HCT116 (cell line): Measurements from ENCODE around the gene TMEM94. TPM values are rescaled to one million over a fixed set of nuclear protein-coding genes. Genes with fewer than 3 reads are reported as not detected.

Source experiments
- ATAC-seq: fragments of 200-7000 bp; cut with Tn5 transposase; 2 replicates; pipeline ENCODE4 v1.9.1; 2020; ENCODE audit warnings: mild to moderate bottlenecking, moderate library complexity
- BruUV-seq: library from RNA; stranded (reverse); fragments of 400-500 nt; replicated peaks from 2 replicates; lab custom pipeline; 2021; lab: Mats Ljungman, UMichigan
- CTCF ChIA-PET: fragments of 300-600 bp; sonication (Branson Sonifier 250); formaldehyde crosslinking; loops from one replicate; lab custom pipeline; 2021; ENCODE audit warnings: antibody characterized with exemption; lab: Charles Lee
- POLR2A ChIA-PET: fragments of 300-600, 350-600 bp; sonication (Branson Sonifier 250); formaldehyde crosslinking; loops from one replicate; lab custom pipeline; 2021; ENCODE audit warnings: antibody characterized with exemption; lab: Charles Lee
- RAD21 ChIA-PET, 2 experiments: fragments of 300-600 bp; sonication (Branson Sonifier 250); formaldehyde crosslinking; loops; one replicate each; lab custom pipeline; 2023; ENCODE audit warnings: low total read pairs in 2 of 2; ENCODE audit not compliant: uncharacterized antibody in 2 of 2, unreplicated experiment in 2 of 2, low non-redundant PET in 1 of 2; lab: Charles Lee
- DNase-seq: peaks from one replicate; pipeline ENCODE4 v3.0.0-alpha.2; 2010; ENCODE audit warnings: low read depth, low spot score
- H2AFZ ChIP-seq: fragments of 200-600 bp; shearing (Covaris generic), sonication (generic); 2 replicates; pipeline ENCODE4 v1.6.1; 2017; ENCODE audit warnings: low read depth, mixed run types, mixed read lengths, antibody characterized with exemption, low read length; ENCODE audit not compliant: poor library complexity, severe bottlenecking
- H3K27ac ChIP-seq: 2 replicates; pipeline ENCODE4 v1.5.1; 2012; ENCODE audit warnings: low read depth, low read length
- H3K27me3 ChIP-seq: fragments of 200-600 bp; sonication (generic); 2 replicates; pipeline ENCODE4 v1.6.1; 2016; ENCODE audit warnings: mixed run types, low read length, mixed read lengths; ENCODE audit not compliant: insufficient read depth
- H3K36me3 ChIP-seq, 2 experiments: fragments of 200-500 bp in 1 of 2; fragments of 200-600 bp in 1 of 2; sonication (Bioruptor generic) in 1 of 2; sonication (generic) in 1 of 2; 2 replicates each; pipeline versions ENCODE4 v1.5.1 to v1.6.1; 2014 to 2016; ENCODE audit warnings: low read length in 2 of 2, inconsistent platforms in 1 of 2, mixed read lengths in 1 of 2, mixed run types in 1 of 2; ENCODE audit not compliant: insufficient read depth in 2 of 2, control insufficient read depth in 1 of 2
- H3K4me1 ChIP-seq, 2 experiments: fragments of 200-600 bp in 1 of 2; sonication (generic) in 1 of 2; 2 replicates each; pipeline versions ENCODE4 v1.5.1 to v1.6.1; 2012 to 2017; ENCODE audit warnings: low read length in 2 of 2, inconsistent platforms in 1 of 2, mild to moderate bottlenecking in 1 of 2, mixed read lengths in 1 of 2, mixed run types in 1 of 2, moderate library complexity in 1 of 2; ENCODE audit not compliant: insufficient read depth in 2 of 2, control insufficient read depth in 1 of 2
- H3K4me2 ChIP-seq: fragments of 200-600 bp; sonication (generic); 2 replicates; pipeline ENCODE4 v1.6.1; 2017; ENCODE audit warnings: mixed run types, low read length, mixed read lengths
- H3K4me3 ChIP-seq, 2 experiments: fragments of 200-600 bp in 1 of 2; sonication (generic) in 1 of 2; replicated peaks in 1 of 2; 2 replicates each; pipeline ENCODE4 v1.5.1; 2011 to 2016; ENCODE audit warnings: low read length in 2 of 2, control low read depth in 1 of 2, low read depth in 1 of 2, mild to moderate bottlenecking in 1 of 2, mixed read lengths in 1 of 2, mixed run types in 1 of 2
- H3K79me2 ChIP-seq: fragments of 200-600 bp; sonication (generic); 2 replicates; pipeline ENCODE4 v1.6.1; 2017; ENCODE audit warnings: mild to moderate bottlenecking, mixed run types, low read length, moderate library complexity, mixed read lengths; ENCODE audit not compliant: insufficient read depth
- H3K9ac ChIP-seq: fragments of 200-600 bp; sonication (generic); 2 replicates; pipeline ENCODE4 v1.6.1; 2016; ENCODE audit warnings: low read length, mixed read lengths
- H3K9me2 ChIP-seq: fragments of 200-600 bp; sonication (generic), shearing (Covaris generic); 2 replicates; pipeline ENCODE4 v1.6.1; 2017; ENCODE audit warnings: mixed run types, mild to moderate bottlenecking, moderate library complexity; ENCODE audit not compliant: insufficient read depth
- H3K9me3 ChIP-seq, 2 experiments: fragments of 200-500 bp in 1 of 2; fragments of 200-600 bp in 1 of 2; sonication (Bioruptor generic) in 1 of 2; sonication (generic) in 1 of 2; 2 replicates each; pipeline ENCODE4 v1.6.1; 2014 to 2017; ENCODE audit warnings: low read length in 2 of 2, mixed read lengths in 2 of 2, inconsistent platforms in 1 of 2, low read depth in 1 of 2, mild to moderate bottlenecking in 1 of 2, mixed run types in 1 of 2, moderate library complexity in 1 of 2; ENCODE audit not compliant: control insufficient read depth in 1 of 2, insufficient read depth in 1 of 2
- H4K20me1 ChIP-seq: fragments of 200-600 bp; sonication (generic), shearing (Covaris generic); 2 replicates; pipeline ENCODE4 v1.6.1; 2017; ENCODE audit warnings: mixed run types, mild to moderate bottlenecking, moderate library complexity; ENCODE audit not compliant: insufficient read depth
- ATF3 ChIP-seq: IDR thresholded peaks from 2 replicates; pipeline ENCODE4 v1.6.1; 2012
- CBX3 ChIP-seq: IDR thresholded peaks from 2 replicates; pipeline ENCODE4 v1.6.1; 2012; ENCODE audit warnings: low read depth
- CTCF ChIP-seq, 3 experiments: fragments of 200-600 bp in 1 of 3; sonication (generic) in 1 of 3; IDR thresholded peaks in 2 of 3; conservative IDR thresholded peaks in 1 of 3; 2 replicates each; pipeline ENCODE4 v1.5.1; 2012 to 2017; ENCODE audit warnings: low read depth in 2 of 3, low read length in 2 of 3, antibody characterized with exemption in 1 of 3, borderline replicate concordance in 1 of 3, control low read depth in 1 of 3, mild to moderate bottlenecking in 1 of 3, mixed read lengths in 1 of 3, mixed run types in 1 of 3, moderate library complexity in 1 of 3; ENCODE audit not compliant: insufficient read depth in 1 of 3
- FOSL1 ChIP-seq: IDR thresholded peaks from 2 replicates; pipeline ENCODE4 v1.6.1; 2012; ENCODE audit warnings: low read depth
- POLR2AphosphoS5 ChIP-seq: IDR thresholded peaks from 2 replicates; pipeline ENCODE4 v1.6.1; 2011; ENCODE audit warnings: mild to moderate bottlenecking, low read depth, low read length, moderate library complexity
- SIN3A ChIP-seq: IDR thresholded peaks from 2 replicates; pipeline ENCODE4 v1.6.1; 2012; ENCODE audit warnings: low read depth
- SP1 ChIP-seq: IDR thresholded peaks from 2 replicates; pipeline ENCODE4 v1.6.1; 2012; ENCODE audit warnings: low read depth
- SRF ChIP-seq: IDR thresholded peaks from 2 replicates; pipeline ENCODE4 v1.6.1; 2012; ENCODE audit warnings: low read depth
- ZNF274 ChIP-seq: fragments of 200-500 bp; sonication (Bioruptor generic); IDR thresholded peaks from 2 replicates; pipeline ENCODE4 v1.6.1; 2014; ENCODE audit warnings: mild to moderate bottlenecking, low read depth, low read length, inconsistent platforms
- intact Hi-C: fragments of 100-400 bp; cut with micrococcal nuclease; formaldehyde crosslinking; loops from 2 replicates; pipeline ENCODE4 v1.10.0; 2022
- total RNA-seq: library from RNA; stranded (reverse); gene quantifications from one replicate; pipeline ENCODE4 v1.2.1, GENCODE V29; 2021; ENCODE audit not compliant: unreplicated experiment

The TMEM94 gene
- total RNA-seq, 1 experiment from 2014 or later = 75.4 TPM

GRCh38 chr17:75486151-75486550 lies 29.7 kb downstream of the TMEM94 start:
- no peak for ATAC-seq
- Histone ChIP-seq H3K4me1 (no peaks in the 10 kb centered on the region), H3K9me3 (no peaks in the 10 kb centered on the region), H3K27ac (no peak overlapping the region), H3K4me3 (no peak overlapping the region), H3K9me2 (no peaks in the 10 kb centered on the region), H3K36me3 (no peaks in the 10 kb centered on the region), H3K27me3 (no peaks in the 10 kb centered on the region), H4K20me1 (no peaks in the 10 kb centered on the region), H3K79me2 (no peaks in the 10 kb centered on the region), H3K4me2 (no peak overlapping the region), H2AFZ (no peak overlapping the region), H3K9ac (no peak overlapping the region)
- ChIA-PET POLR2A (no interaction called here), RAD21 (no interaction called here), CTCF (no interaction called here)
- TF ChIP-seq FOSL1 (no peak), SRF (no peak)
- DNase-seq = no peak
- intact Hi-C loops = no loop called here
- BruUV-seq = no TSS peak

GRCh38 chr17:75486951-75487350 lies 30.5 kb downstream of the TMEM94 start:
- intact Hi-C loops = no loop called here
- H3K9ac ChIP-seq = no peak overlapping the region
- no peaks in the 10 kb centered on the region for H4K20me1 ChIP-seq
- no peaks in the 10 kb centered on the region for H3K9me3 ChIP-seq
- BruUV-seq = no TSS peak
- ChIA-PET CTCF (no interaction called here), POLR2A (no interaction called here), RAD21 (no interaction called here)
- H3K4me2 ChIP-seq = no peak overlapping the region
- H2AFZ ChIP-seq = no peak overlapping the region
- peak; percentile 35 for ATAC-seq
- TF ChIP-seq POLR2AphosphoS5 = no peak
- 0 out of 6 replicates have a peak, but pooled peaks of 1 of the 3 experiments have one; percentile 5 for TF ChIP-seq CTCF (IDR thresholded peaks at IDR 0.05 in 2 of 3, conservative IDR thresholded peaks at IDR 0.05 in 1 of 3; ENCODE audit: borderline replicate concordance in 1 of 3, insufficient read depth in 1 of 3, low read depth in 2 of 3, low read length in 2 of 3)
- no peak for TF ChIP-seq SIN3A
- TF ChIP-seq SRF = no peak
- no peak for TF ChIP-seq CBX3
- no peak for TF ChIP-seq ATF3
- TF ChIP-seq SP1 = no peak
- TF ChIP-seq ZNF274 = no peak
- H3K4me3 ChIP-seq = no peak overlapping the region
- no peaks in the 10 kb centered on the region for H3K27me3 ChIP-seq
- H3K27ac ChIP-seq = no peak overlapping the region
- no peaks in the 10 kb centered on the region for H3K4me1 ChIP-seq
- no peaks in the 10 kb centered on the region for H3K9me2 ChIP-seq
- no peaks in the 10 kb centered on the region for H3K36me3 ChIP-seq
- DNase-seq = no peak
- no peaks in the 10 kb centered on the region for H3K79me2 ChIP-seq
